ENCODE data around the gene BZW2.

BZW2 gene

DNA sequence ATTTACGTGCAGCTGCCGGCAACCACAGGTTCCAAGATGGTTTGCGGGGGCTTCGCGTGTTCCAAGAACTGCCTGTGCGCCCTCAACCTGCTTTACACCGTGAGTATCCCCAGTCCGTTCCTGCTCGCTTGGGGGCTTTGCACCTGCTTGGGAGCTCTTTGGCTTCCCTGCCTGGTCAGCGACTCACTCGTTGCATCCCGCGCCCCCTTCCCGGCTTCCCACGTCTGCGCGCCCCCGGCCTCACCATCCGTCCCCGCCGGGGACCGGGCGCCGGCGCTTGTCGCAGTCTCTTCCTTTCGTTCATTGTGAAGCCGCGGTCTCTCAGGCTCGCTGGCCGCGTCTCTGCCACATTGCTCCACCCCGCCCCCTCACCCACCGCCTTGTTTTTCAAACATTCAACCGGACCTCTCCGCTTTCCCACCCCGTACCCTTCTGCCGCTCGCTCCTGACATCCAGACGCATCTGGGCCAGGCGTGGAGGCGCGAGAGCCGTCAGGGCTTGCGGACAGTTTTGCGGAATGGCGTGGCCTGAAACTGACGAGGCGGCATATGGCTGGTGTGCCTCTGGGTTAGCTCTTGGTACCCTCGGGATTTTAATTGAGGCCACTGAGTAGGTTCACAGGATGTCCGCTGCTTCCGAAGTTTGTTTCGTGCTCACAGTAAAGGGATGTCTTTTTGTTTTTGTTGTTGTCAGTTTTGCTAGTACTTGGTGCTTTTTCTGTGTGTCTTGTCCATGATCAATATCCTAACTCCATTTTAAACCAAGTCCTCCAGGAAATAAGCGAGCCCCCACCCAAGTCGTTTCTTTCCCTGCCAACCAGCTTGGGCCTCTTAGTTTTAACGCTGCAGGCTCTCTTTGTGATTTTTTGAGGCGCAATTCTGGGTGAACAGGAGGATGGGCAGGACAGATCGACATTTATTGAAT, 108.2 kb downstream of the BZW2 start:
- DNase-seq (ENCODE audit: low spot score), result peak; percentile 67

DNA sequence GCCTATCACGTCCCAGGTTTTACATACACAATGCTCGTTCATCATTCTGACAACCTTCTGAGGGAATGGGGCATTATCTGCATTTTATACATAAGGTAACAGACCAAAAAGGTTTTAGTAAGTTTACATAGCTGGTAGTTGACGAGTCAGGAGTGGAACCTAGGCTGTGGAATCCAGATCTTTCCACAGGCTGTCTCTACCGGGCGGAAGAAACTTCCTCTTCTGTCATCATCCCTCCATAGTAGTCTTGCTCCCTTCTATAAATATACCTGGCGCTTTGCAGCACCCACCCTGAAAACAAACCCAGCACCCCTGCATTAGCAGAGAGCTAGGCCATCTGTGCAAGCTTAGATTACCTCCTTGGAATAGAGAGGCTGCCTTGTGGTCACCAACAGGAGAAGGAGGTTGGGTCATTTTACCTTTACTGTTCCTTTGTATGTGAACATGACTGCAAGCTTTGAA, 108.9 kb downstream of the BZW2 start:
- no peak for DNase-seq (ENCODE audit: low spot score)

DNA sequence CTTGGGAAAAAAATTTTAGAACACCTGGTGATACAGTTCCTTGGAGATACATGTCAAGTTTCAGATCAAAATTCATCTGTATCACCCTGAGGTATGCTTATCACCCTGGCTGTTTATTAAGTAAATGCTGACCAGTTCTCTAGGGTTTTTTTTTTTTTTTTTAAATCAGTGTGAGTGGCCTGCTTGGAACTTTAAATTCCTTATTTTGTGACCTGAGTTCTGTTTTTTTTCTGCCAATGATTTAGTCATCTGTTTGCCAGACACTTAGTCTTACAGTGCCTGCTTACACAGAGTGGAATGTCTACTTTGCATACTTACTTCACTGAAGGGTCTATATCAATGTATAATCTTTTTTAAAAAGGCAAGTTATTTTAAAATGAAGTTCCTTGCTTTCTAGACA, 109.4 kb downstream of the BZW2 start:
- no peak for DNase-seq (ENCODE audit: low spot score)

Measured in left forelimb (tissue), 1 donor.